Epithelial cell of proximal tubule (primary cell): Measurements from ENCODE around the gene HDAC4. TPM values are rescaled to one million over a fixed set of nuclear protein-coding genes. Genes with fewer than 3 reads are reported as not detected.

Experiments used
- DNase-seq: peaks from one replicate; pipeline ENCODE4 v3.0.0-alpha.2; 2011; ENCODE audit warnings: low read depth
- H3K4me3 ChIP-seq: 2 replicates; pipeline ENCODE4 v1.5.1; 2011; ENCODE audit warnings: low read depth, mild to moderate bottlenecking, low read length
- CTCF ChIP-seq: conservative IDR thresholded peaks from 2 replicates; pipeline ENCODE4 v1.5.1; 2012; ENCODE audit warnings: low read depth, mild to moderate bottlenecking, low read length
- total RNA-seq: library from RNA; depleted of rRNA; stranded (reverse); fragments of >200 nt; gene quantifications from 2 replicates; pipeline ENCODE4 v1.2.3, GENCODE V29; 2015

HDAC4 gene
- total RNA-seq, 1 donor from 2014 or later = 23.2 TPM

GRCh38 chr2:239265681-239266433 lies 135.0 kb downstream of the HDAC4 start:
- no peak for DNase-seq
- TF ChIP-seq CTCF = no peak

GRCh38 chr2:239264838-239265651 lies 135.8 kb downstream of the HDAC4 start:
- no peak for TF ChIP-seq CTCF
- no peak for DNase-seq
- no peak overlapping the region for H3K4me3 ChIP-seq

More at GRCh38 chr2:239265681-239266433, 135.0 kb downstream of the HDAC4 start:
- H3K4me3 ChIP-seq = no peak overlapping the region

GRCh38 chr2:239264492-239264837 lies 136.4 kb downstream of the HDAC4 start:
- no peak for TF ChIP-seq CTCF
- no peak for DNase-seq
- no peak overlapping the region for H3K4me3 ChIP-seq

GRCh38 chr2:239263669-239264491 lies 136.9 kb downstream of the HDAC4 start:
- no peak overlapping the region for H3K4me3 ChIP-seq
- DNase-seq = no peak
- TF ChIP-seq CTCF = no peak

- DNase-seq = no peak
Measured at GRCh38 chr2:239263231-239263630, 137.6 kb downstream of the HDAC4 start.

More at GRCh38 chr2:239263231-239263630, 137.6 kb downstream of the HDAC4 start:
- no peak overlapping the region for H3K4me3 ChIP-seq
- no peak for TF ChIP-seq CTCF
